IPS-18c (cell line): Measurements from ENCODE around the gene MAP1LC3A.
A peak's percentile ranks its signal among the peaks of the same experiment; 100 is the strongest.

Experiments
- H3K4me3 ChIP-seq: 2 replicates; pipeline ENCODE4 v1.7.0; 2013; ENCODE audit warnings: low read depth, mild to moderate bottlenecking, low read length, moderate library complexity; ENCODE audit not compliant: insufficient read depth
- H3K9me3 ChIP-seq: one replicate; pipeline ENCODE4 v1.6.1; 2013; ENCODE audit warnings: mild to moderate bottlenecking, low read length, moderate library complexity; ENCODE audit not compliant: control insufficient read depth, insufficient read depth

The MAP1LC3A gene

GRCh38 chr20:34541264-34541901 is 17.1 kb upstream of the MAP1LC3A start:
- H3K4me3 ChIP-seq: no peak overlapping the region
- peaks cover 2% of the 10 kb centered on the region for H3K9me3 ChIP-seq

GRCh38 chr20:34541917-34542316 is 16.6 kb upstream of the MAP1LC3A start:
- H3K4me3 ChIP-seq: no peak overlapping the region
- H3K9me3 ChIP-seq: peaks cover 2% of the 10 kb centered on the region

GRCh38 chr20:34542439-34542838 is 16.1 kb upstream of the MAP1LC3A start:
- peaks cover 2% of the 10 kb centered on the region for H3K9me3 ChIP-seq
- H3K4me3 ChIP-seq: no peak overlapping the region

GRCh38 chr20:34543463-34544056 is 15.0 kb upstream of the MAP1LC3A start:
- H3K4me3 ChIP-seq: no peak overlapping the region
- peaks cover 2% of the 10 kb centered on the region for H3K9me3 ChIP-seq

- Histone ChIP-seq H3K9me3 (peaks cover 2% of the 10 kb centered on the region), H3K4me3 (peak overlapping the region; percentile 34)
Observed at GRCh38 chr20:34544109-34544796, 14.3 kb upstream of the MAP1LC3A start.

- Histone ChIP-seq H3K9me3 (no peaks in the 10 kb centered on the region), H3K4me3 (no peak overlapping the region)
Observed at GRCh38 chr20:34546751-34547181, 11.8 kb upstream of the MAP1LC3A start.

GRCh38 chr20:34547844-34548613 is 10.5 kb upstream of the MAP1LC3A start:
- no peak overlapping the region for H3K4me3 ChIP-seq
- no peaks in the 10 kb centered on the region for H3K9me3 ChIP-seq

- Histone ChIP-seq H3K4me3 (no peak overlapping the region), H3K9me3 (peaks cover 2% of the 10 kb centered on the region)
Observed at GRCh38 chr20:34549291-34549928, 9.1 kb upstream of the MAP1LC3A start.

GRCh38 chr20:34549929-34550305 is 8.6 kb upstream of the MAP1LC3A start:
- no peak overlapping the region for H3K4me3 ChIP-seq
- H3K9me3 ChIP-seq: peaks cover 2% of the 10 kb centered on the region

DNA sequence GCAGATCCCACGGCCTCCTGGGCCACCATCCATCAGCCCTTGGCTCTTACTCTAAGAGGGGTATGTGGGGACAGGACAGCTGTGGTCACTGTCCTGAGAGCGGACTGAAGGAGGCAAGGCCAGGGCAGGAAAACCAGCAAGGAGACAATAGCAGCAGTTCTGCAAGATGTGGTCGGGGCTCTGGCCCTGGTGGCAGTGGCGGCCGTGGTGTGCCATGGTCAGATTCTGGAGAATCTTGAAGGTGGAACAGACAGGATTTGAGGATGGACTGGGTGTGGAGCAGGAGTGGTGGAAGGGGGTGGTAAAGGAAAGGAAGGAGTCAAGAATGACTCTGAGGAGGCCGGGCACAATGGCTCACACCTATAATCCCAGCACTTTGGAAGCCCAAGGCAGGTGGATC is 5.9 kb upstream of the MAP1LC3A start:
- H3K4me3 ChIP-seq: no peak overlapping the region
- peaks cover 2% of the 10 kb centered on the region for H3K9me3 ChIP-seq

DNA sequence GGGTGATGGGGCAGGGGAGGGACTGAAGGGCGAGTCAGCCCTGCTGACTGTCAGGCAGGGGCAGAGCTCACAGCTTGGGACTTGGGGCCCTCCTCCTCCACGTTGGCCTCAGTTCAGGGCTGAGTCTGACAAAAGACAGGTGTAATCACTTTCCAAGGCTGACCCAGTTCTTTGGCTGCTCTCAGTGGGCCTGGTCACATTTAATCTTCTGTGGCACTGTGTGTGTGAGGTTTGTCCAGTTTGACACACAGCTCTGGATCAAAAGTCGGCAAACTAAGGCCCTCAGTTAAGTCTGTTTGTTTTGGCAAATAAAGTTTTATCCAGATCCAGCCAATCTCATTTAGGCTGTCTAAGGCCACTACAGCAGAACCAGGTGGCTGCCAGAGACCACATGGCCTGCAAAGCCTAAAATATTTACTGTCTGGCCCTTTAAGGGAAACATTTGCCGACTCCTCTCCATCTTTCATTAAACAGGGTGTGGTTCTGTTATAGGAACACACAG is 5.1 kb upstream of the MAP1LC3A start:
- no peak overlapping the region for H3K4me3 ChIP-seq

GRCh38 chr20:34557936-34558319 is 590 bp upstream of the MAP1LC3A start:
- Histone ChIP-seq H3K9me3 (peaks cover 2% of the 10 kb centered on the region), H3K4me3 (peak overlapping the region; percentile 89)

More for the DNA sequence above, 5.1 kb upstream of the MAP1LC3A start:
- H3K9me3 ChIP-seq: peaks cover 2% of the 10 kb centered on the region

- Histone ChIP-seq H3K4me3 (peak overlapping the region; percentile 31; the same call in 1 of the 2 replicates), H3K9me3 (no peaks in the 10 kb centered on the region)
Observed at GRCh38 chr20:34559311-34560140, 1.0 kb downstream of the MAP1LC3A start.

DNA sequence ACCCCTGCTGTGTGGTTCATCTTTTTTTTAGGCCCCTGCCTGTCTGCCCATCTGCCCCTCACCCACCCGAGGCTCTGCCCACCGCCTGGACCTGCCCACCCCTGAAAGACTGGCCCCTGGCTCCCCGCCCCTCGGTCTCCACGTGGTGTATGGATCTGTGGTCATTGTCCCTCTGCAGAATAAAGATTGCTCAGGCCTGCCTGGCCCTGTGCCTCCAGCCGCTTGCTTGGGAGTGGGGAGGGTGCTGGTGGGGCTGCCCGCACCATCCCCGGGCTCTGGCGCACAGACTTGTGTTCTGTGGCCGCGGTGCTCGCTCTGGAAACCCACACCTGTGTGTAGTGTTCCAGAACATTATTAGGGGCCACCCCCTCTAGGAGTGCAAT is 1.6 kb downstream of the MAP1LC3A start:
- Histone ChIP-seq H3K9me3 (no peaks in the 10 kb centered on the region), H3K4me3 (no peak overlapping the region)

DNA sequence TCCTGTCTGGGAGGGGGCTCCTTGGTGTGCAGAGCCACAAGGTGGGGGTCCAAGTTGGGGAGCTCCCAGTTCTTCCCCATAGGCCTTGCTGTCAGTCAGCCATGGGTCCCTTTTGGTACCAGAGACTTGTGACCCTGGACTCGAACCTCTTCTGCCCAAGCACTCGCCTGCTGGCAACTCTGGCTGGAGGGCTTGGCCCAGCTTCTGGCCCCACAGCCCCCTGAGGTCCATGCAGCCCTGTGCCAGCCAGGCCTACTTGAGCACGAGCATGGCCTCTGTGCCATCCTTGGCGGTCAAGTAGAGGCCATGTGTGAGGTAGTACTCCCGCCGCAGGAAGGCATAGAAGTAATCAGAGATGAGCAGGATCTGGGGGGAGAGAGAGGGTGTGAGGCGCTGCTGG is 2.1 kb downstream of the MAP1LC3A start:
- no peaks in the 10 kb centered on the region for H3K9me3 ChIP-seq
- no peak overlapping the region for H3K4me3 ChIP-seq

DNA sequence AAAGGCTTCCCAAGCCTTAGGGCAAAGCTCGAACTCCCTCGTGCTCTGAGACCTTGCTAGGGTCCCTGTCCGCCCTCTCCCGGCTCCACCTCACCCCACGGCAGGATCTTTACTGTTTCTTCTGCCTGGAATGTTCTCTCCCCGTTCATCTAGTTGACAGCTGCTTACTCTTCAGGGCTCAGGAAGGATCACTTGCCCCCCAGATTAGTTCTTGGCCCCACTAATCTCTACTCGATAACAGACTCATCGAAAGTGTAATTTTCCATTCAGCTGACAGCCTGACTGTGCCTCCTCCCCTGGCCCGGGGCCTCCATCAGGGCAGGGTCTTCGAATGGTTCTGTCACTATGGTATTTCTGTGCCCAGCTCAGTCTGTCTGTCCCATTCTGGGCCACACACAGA is 3.1 kb downstream of the MAP1LC3A start:
- Histone ChIP-seq H3K9me3 (no peaks in the 10 kb centered on the region), H3K4me3 (no peak overlapping the region)
